Activated CD4-positive, CD25-positive, alpha-beta regulatory T cell treated with anti-CD3 and anti-CD28 coated beads, Interleukin-2, amount 50 U/mL, for 72 hours (primary cell): Measurements from ENCODE around the gene ERBB3.
"Not testable (repeated sequence)": the region's sequence is repeated elsewhere in the genome, so short reads cannot be mapped to it uniquely, and the experiment has no call there.

Experiments used
- DNase-seq: peaks from one replicate; pipeline ENCODE4 v3.0.0; 2021

The ERBB3 gene

GRCh38 chr12:56116267-56117081, 36.5 kb downstream of the ERBB3 start, which contains the start of gene RPL41:
RPL41 (plus strand) TSS chr12:56116633.
- peak; percentile 92 for DNase-seq

- DNase-seq = not testable (repeated sequence)
Measured at GRCh38 chr12:56117082-56117706, 37.2 kb downstream of the ERBB3 start.

GRCh38 chr12:56117778-56118687, 38.1 kb downstream of the ERBB3 start, which contains the start of gene ZC3H10:
ZC3H10 (plus strand) TSS chr12:56118266; CDS start chr12:56120563, 2,297 bp downstream.
- DNase-seq = peak; percentile 94

GRCh38 chr12:56118688-56119357, 38.9 kb downstream of the ERBB3 start:
- DNase-seq = no peak

GRCh38 chr12:56119361-56119796, 39.4 kb downstream of the ERBB3 start:
- DNase-seq = no peak

- DNase-seq = no peak
Measured at GRCh38 chr12:56120158-56120846, 40.3 kb downstream of the ERBB3 start.

GRCh38 chr12:56121204-56121870, 41.4 kb downstream of the ERBB3 start:
- DNase-seq = no peak

GRCh38 chr12:56122637-56123036, 42.7 kb downstream of the ERBB3 start:
- no peak for DNase-seq

GRCh38 chr12:56124133-56124532, 44.2 kb downstream of the ERBB3 start:
- DNase-seq = no peak

- no peak for DNase-seq
Measured at GRCh38 chr12:56126732-56127239, 46.8 kb downstream of the ERBB3 start.

GRCh38 chr12:56127485-56127887, 47.5 kb downstream of the ERBB3 start:
- no peak for DNase-seq

- DNase-seq = peak; percentile 90
Measured at GRCh38 chr12:56127888-56128669, 48.1 kb downstream of the ERBB3 start, which contains the start of gene ESYT1. ESYT1 (plus strand) TSS chr12:56128267; CDS start chr12:56128320, 53 bp downstream.

- no peak for DNase-seq
Measured at GRCh38 chr12:56128670-56129205, 48.8 kb downstream of the ERBB3 start.

GRCh38 chr12:56129206-56129941, 49.4 kb downstream of the ERBB3 start:
- peak; percentile 71 for DNase-seq

GRCh38 chr12:56129942-56130495, 50.1 kb downstream of the ERBB3 start:
- no peak for DNase-seq

- no peak for DNase-seq
Measured at GRCh38 chr12:56130876-56131275, 50.9 kb downstream of the ERBB3 start.

GRCh38 chr12:56134897-56135296, 54.9 kb downstream of the ERBB3 start:
- no peak for DNase-seq

GRCh38 chr12:56137853-56138571, 58.0 kb downstream of the ERBB3 start:
- no peak for DNase-seq
